IMR-90 (cell line): ENCODE measurements around the gene FRY.

Experiments
- CTCF ChIP-seq: conservative IDR thresholded peaks from 2 replicates; pipeline ENCODE4 v1.5.1; 2012; ENCODE audit warnings: mild to moderate bottlenecking, low read depth, low read length, improper control_type of control experiment
- MXI1 ChIP-seq: IDR thresholded peaks from 2 replicates; pipeline ENCODE4 v1.6.1; 2012; ENCODE audit warnings: low read depth, mild to moderate bottlenecking, low read length, moderate library complexity, borderline replicate concordance
- SMC3 ChIP-seq: fragments of 150-350 bp; IDR thresholded peaks from 2 replicates; pipeline ENCODE4 v1.6.1; 2016; ENCODE audit warnings: low read depth, mild to moderate bottlenecking, antibody characterized with exemption, low read length, moderate library complexity

- no peak for TF ChIP-seq CTCF
- no peak for TF ChIP-seq MXI1
- TF ChIP-seq SMC3 = no peak
These were observed 15.5 kb downstream of the FRY start for GRCh38 chr13:32047088-32047487.
